ENCODE measurements around the gene GORAB. TPM values are rescaled to one million over a fixed set of nuclear protein-coding genes. Genes with fewer than 3 reads are reported as not detected.

Gene GORAB
- total RNA-seq, 4 donors from 2014 or later = 7.7 to 14.7 (median 12.6) TPM

DNA sequence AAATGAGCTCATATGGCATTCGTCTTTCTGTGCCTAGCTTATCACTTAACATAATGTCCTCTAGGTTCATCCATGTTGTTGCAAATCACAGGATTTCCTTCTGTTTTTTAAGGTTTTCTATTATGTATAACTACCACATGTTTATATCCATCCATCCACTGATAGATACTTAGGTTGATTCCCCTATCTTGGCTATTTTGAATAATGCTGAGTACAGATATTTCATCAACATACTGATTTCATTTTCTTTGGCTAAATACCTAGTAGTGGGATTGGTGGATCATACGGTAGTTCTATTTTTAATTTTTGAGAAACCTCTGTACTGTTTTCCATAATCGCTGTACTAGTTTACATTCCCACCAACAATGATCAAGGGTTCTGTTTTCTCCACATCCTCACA lies 45.0 kb downstream of the GORAB start:
- TF ChIP-seq, protein P1, sequence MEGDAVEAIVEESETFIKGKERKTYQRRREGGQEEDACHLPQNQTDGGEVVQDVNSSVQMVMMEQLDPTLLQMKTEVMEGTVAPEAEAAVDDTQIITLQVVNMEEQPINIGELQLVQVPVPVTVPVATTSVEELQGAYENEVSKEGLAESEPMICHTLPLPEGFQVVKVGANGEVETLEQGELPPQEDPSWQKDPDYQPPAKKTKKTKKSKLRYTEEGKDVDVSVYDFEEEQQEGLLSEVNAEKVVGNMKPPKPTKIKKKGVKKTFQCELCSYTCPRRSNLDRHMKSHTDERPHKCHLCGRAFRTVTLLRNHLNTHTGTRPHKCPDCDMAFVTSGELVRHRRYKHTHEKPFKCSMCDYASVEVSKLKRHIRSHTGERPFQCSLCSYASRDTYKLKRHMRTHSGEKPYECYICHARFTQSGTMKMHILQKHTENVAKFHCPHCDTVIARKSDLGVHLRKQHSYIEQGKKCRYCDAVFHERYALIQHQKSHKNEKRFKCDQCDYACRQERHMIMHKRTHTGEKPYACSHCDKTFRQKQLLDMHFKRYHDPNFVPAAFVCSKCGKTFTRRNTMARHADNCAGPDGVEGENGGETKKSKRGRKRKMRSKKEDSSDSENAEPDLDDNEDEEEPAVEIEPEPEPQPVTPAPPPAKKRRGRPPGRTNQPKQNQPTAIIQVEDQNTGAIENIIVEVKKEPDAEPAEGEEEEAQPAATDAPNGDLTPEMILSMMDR (IDR thresholded peaks at IDR 0.05; ENCODE audit: low read depth) = no peak

DNA sequence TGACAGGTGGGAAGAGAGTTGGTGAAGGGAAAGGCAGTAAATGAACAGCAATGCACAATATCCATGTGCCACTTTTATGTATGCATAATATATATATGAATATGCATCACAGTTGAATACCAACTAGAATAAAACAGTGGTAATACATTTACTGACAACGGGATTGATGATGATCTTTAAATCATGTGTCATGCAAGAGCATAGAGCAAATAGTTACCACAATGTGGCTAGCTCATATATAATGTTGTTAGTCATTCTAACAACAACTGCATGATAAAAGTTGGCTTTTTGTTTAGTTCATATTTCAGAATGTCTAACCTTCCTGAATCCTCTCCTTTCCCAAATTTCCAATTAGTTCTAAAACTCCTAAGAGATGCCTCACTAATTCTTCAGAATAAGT lies 46.4 kb downstream of the GORAB start:
- TF ChIP-seq, protein P1 (IDR thresholded peaks at IDR 0.05; ENCODE audit: low read depth) = no peak

DNA sequence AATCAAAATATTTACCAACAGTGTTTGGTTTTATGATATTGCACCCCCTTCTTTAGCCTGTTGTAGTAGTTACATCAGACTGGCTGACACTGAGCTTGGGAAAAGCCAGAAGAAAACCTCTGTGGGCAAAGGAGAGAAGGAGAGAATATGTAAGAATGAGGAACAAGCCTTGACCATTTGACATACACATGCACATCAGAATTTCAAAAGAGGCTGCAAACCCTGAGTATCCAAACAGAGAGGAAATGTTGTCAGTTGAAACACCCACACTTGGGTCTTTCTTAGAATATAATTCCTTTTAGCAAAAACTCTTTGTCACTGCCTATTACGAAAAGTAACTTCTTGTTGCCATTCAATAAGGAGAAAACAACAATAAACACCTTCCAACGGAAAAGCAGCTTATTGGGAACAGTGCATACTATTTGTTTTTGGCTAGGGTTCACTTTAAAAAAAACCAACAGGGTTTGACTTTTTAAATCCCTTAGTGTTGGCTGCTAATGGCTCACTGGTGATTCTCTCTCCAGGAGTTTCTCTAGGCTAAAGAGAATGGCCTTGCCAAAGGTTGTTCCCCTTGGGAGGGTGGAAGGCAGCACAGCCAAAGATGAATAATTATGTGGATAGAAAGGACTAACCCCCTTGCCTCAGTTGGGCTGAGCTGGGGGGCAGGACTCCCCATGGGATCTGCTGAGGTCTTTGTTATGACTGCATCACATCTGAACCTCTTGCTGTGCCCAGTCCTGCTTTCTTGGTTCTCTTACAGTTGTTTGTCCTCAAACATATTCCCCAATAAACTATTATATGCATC lies 48.9 kb downstream of the GORAB start:
- TF ChIP-seq, protein P1 (IDR thresholded peaks at IDR 0.05; ENCODE audit: low read depth) = no peak

DNA sequence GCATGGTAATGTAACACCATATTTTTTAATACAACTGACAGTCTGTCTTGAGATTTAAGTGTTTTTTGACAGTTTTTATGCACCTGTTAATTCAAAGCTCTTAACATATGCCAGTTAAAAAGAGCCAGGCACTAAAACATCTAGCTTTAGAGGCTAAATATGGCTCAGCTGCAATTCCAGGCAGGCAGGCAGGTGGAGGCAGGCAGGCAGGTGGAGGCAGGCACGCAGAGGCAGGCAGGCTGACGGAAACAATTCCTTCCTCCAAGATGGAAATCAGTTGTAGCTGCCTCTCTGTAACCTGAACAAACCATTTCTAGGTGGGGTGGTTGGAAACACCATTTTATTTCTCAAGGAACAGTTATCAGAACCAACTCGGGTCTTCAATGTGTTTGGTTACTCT lies 51.2 kb downstream of the GORAB start:
- TF ChIP-seq, protein P1 (IDR thresholded peaks at IDR 0.05; ENCODE audit: low read depth) = no peak

DNA sequence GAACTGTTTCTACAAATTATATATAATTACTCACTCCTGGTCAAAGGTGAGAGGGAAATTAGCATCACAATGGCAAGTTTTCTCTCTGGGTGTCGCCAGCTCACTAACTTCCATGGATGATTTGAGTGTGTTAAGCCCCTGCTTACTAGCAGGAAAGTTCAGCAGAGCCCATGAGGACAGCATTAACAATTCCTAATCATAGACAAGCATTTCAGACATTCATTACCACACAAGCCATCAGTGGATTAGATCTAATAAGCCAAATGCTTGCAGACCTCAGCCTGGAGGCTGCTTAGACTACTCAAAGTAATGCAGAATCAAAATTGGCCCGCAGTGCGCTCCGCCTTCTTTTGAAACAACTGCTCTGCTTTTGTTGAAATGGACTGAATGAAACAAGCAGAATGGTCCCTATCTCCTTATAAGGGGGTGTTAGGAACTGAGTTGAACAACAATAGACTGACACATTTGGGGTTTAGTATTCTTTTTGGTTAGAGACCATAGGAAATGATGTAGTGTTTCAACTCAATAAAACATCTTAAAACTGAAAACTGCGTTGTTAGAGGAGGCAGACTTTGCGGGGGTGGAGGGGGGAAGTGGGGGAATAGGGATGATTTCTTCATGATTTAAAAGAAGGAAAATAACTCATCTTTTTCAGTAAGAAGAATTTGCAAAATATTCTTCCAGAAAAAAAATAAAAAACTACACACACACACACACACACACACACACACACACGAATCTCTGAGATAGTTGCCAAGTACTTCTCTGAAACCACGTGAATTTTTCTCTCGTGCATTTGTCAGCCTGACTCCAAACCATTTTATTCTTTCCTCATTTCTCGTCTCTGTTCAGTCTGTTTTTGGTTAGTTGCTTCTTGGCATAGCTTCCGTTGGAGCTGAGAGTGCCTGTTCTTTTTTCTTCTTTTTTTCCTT lies 54.6 kb downstream of the GORAB start:
- TF ChIP-seq, protein P1 (IDR thresholded peaks at IDR 0.05; ENCODE audit: low read depth) = no peak

DNA sequence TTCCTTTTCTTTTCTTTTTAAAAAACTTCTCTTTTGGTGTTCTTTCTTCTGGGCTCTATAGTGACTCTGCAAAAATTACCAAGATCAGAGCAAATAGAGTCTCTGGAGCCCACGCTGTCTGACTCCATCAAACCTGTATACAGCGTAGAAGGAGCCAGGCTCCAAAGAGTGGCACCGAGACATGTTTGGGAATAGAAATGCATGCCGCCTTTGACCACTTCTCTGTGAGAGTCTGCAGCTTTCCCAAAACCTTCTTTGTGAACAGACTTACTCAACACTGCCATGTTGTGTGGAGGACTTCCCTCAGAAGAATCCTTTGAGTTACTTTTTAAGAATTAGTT lies 55.3 kb downstream of the GORAB start:
- TF ChIP-seq, protein P1 (IDR thresholded peaks at IDR 0.05; ENCODE audit: low read depth) = no peak
